ENCODE data around the gene BACE1. TPM values are rescaled to one million over a fixed set of nuclear protein-coding genes. Genes with fewer than 3 reads are reported as not detected.
"Not testable (repeated sequence)": the region's sequence is repeated elsewhere in the genome, so short reads cannot be mapped to it uniquely, and the experiment has no call there.

Gene BACE1
- polyA plus RNA-seq, 6 donors from 2014 or later, result 0.05 to 1.0 (median 0.07) TPM; not detected in 3

- Mint-ChIP-seq H3K27me3 (no peaks in the 10 kb centered on the region), H3K9me3 (peaks cover 0 to 2% (median 0%) of the 10 kb centered on the region in 7 donors), H3K27ac (peak overlapping the region in 2 of 6 donors; percentile 81 to 83), H3K4me1 (no peaks in the 10 kb centered on the region), H3K36me3 (peaks cover 43 to 48% of the 10 kb centered on the region in 2 donors), H3K4me3 (no peak overlapping the region)
- ATAC-seq (ENCODE audit: low read depth in 2 of 2) (no peak), DNase-seq (no peak)
These were observed 34.2 kb downstream of the BACE1 start for GRCh38 chr11:117281869-117282268.

- H3K27me3 Mint-ChIP-seq, result no peaks in the 10 kb centered on the region
- H3K9me3 Mint-ChIP-seq, result no peaks in the 10 kb centered on the region
- ATAC-seq (ENCODE audit: low read depth in 2 of 2) (no peak), DNase-seq (no peak)
- H3K4me1 Mint-ChIP-seq, result no peaks in the 10 kb centered on the region
- H3K36me3 Mint-ChIP-seq, result peaks cover 41 to 43% of the 10 kb centered on the region in 2 donors
- no peak overlapping the region for H3K27ac Mint-ChIP-seq
- H3K4me3 Mint-ChIP-seq, result no peak overlapping the region
These were observed 34.9 kb downstream of the BACE1 start for GRCh38 chr11:117281159-117281558.

DNA sequence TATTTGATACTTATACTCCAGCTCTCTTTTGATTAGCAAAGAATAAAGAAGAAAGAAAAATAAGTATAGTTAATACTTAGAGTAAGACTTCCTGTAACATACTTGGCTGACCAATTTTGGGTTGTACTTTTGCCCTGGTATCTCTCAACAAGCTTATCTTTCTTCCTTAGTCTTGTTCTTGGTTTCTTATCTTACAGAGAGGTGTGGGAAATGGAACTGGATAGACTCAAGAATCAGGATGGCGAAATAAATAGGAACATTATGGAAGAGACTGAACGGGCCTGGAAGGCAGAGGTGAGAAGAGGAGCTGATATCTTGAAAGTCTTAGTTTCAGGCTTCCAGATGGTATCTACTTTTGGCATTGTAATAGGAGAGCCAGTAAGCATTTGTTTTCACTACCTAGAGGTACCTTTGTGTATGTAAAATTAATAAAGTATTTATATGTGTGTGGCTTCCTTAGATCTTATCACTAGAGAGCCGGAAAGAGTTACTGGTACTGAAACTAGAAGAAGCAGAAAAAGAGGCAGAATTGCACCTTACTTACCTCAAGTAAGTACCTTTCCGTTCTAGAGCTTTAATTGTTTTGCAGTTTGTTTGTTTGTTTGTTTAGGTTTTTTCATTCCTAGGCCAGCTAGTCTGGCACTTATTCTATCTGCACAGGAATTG, 36.2 kb downstream of the BACE1 start:
- Mint-ChIP-seq H3K27me3 (no peaks in the 10 kb centered on the region), H3K27ac (peak overlapping the region in 2 of 6 donors; percentile 62 to 63), H3K4me1 (peaks cover 4 to 9% (median 7%) of the 10 kb centered on the region in 3 donors), H3K9me3 (no peaks in the 10 kb centered on the region), H3K4me3 (no peak overlapping the region), H3K36me3 (peaks cover 43 to 48% of the 10 kb centered on the region in 2 donors)
- DNase-seq (no peak), ATAC-seq (ENCODE audit: low read depth in 2 of 2) (no peak)

- DNase-seq, result no peak
- Mint-ChIP-seq H3K36me3 (peaks cover 39 to 43% of the 10 kb centered on the region in 2 donors), H3K4me3 (no peak overlapping the region), H3K27ac (peak overlapping the region in 1 of 6 donors; percentile 88), H3K9me3 (no peaks in the 10 kb centered on the region), H3K27me3 (no peaks in the 10 kb centered on the region), H3K4me1 (peaks cover 4 to 9% (median 7%) of the 10 kb centered on the region in 3 donors)
- ATAC-seq (ENCODE audit: low read depth in 2 of 2), result no peak
These were observed 37.7 kb downstream of the BACE1 start for GRCh38 chr11:117278347-117278746.

DNA sequence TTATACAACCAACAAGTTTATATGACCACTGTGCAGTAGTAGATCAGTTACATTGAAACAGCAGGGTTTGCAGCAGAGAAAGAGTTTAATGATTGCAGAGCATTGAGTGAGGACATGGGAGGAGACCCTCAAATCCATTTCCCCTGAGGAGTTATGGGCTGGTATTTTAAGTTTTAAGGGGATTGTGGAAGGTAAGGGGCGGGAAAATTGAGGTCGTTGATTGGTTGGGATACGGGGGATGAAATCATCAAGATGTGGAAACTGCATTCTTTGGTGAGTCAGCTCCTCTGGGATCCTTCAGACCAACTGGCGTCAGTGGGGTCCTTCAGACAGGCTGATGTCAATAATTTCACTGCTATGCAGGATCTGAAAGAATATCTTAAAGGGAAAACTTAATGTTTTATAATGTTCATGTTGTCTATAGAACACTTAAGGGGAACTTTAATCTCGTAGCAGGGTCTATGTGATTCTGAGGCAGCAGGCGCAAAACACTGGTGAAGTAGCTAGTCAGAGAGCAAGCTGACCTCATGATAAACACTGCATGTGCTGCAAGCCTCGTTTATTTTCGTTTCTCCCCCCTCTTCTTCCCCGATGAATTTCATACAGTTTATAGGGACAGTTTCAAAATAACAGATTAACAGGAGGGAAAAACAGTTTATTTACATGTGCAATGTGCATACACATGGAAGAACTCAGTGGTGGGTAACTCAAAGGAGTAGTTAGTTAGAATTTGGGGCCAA, 42.3 kb downstream of the BACE1 start:
- Mint-ChIP-seq H3K36me3 (peaks cover 19 to 29% of the 10 kb centered on the region in 2 donors), H3K4me3 (peak overlapping the region in 1 of 8 donors; percentile 16), H3K27ac (no peak overlapping the region), H3K4me1 (peaks cover 7 to 9% (median 9%) of the 10 kb centered on the region in 3 donors), H3K27me3 (no peaks in the 10 kb centered on the region), H3K9me3 (no peaks in the 10 kb centered on the region)
- ATAC-seq (ENCODE audit: low read depth in 2 of 2) (no peak), DNase-seq (no peak)

DNA sequence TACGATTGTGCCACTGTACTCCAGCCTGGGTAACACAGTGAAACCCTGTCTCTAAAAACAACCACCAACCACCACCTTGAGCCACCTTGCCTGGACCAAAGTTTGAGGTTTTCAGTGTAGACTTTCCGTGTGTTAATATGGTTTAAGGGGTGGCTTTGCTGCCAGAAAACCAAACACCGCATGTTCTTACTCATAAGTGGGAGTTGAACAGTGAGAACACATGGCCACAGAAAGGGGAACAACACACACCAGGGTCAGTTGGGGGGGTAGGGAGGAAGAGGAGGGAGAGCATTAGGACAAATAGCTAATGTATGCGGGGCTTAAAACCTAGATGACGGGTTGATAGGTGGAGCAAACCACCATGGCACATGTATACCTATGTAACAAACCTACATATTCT, 43.9 kb downstream of the BACE1 start:
- H3K9me3 Mint-ChIP-seq; H3K27me3 Mint-ChIP-seq; H3K4me1 Mint-ChIP-seq; H3K4me3 Mint-ChIP-seq; DNase-seq; H3K27ac Mint-ChIP-seq; ATAC-seq (ENCODE audit: low read depth in 2 of 2): not testable (repeated sequence)
- H3K36me3 Mint-ChIP-seq, result peaks cover 19 to 33% of the 10 kb centered on the region in 2 donors

DNA sequence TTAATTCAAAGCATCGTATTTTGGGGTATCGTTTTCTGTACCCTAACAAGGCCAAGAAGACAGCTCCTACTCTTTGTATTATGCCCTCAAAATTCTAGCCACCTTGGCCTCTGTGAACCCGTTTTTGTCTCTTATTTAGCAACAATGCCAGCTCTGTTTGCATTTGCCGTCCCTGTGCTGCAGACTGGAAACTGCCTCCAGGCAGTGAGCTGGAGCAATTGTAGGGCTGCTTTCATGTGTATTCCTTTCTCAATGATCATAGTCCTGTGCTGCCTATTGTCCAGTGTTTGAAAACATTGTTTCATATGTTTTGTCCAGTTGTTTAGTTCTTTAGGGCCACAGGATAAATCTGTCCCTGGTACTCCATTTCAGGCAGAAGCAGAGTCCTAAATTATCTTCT, 44.8 kb downstream of the BACE1 start:
- no peak for DNase-seq
- Mint-ChIP-seq H3K9me3 (no peaks in the 10 kb centered on the region), H3K36me3 (peaks cover 19 to 42% of the 10 kb centered on the region in 2 donors), H3K27ac (peak overlapping the region in 2 of 6 donors; percentile 80 to 85), H3K4me1 (peaks cover 7 to 9% (median 9%) of the 10 kb centered on the region in 3 donors), H3K27me3 (no peaks in the 10 kb centered on the region), H3K4me3 (no peak overlapping the region)
- no peak for ATAC-seq (ENCODE audit: low read depth in 2 of 2)

- Mint-ChIP-seq H3K36me3 (peaks cover 9 to 39% of the 10 kb centered on the region in 2 donors), H3K9me3 (no peaks in the 10 kb centered on the region), H3K27ac (no peak overlapping the region), H3K27me3 (no peaks in the 10 kb centered on the region), H3K4me3 (no peak overlapping the region), H3K4me1 (peaks cover 0 to 5% (median 0%) of the 10 kb centered on the region in 3 donors)
- ATAC-seq (ENCODE audit: low read depth in 2 of 2) (no peak), DNase-seq (no peak)
These were observed 46.2 kb downstream of the BACE1 start for GRCh38 chr11:117269856-117270255.

DNA sequence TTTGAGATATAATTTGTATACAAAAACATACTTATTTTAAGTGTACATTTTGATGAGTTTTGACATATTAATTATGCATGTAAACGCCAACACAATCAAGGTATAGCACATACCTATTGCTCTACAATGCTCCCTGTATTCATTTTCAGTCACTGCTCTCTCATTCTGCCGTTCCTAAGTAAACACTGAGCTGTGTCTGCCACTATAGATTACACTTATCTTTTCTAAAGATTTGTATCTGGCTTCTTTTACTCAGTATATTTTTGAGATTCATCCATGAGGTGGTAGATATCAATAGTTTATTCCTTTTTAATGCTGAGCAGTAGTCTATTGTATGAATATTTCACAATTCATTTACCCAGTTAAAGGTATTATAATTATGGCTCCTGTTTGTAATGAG, 50.3 kb downstream of the BACE1 start:
- H3K4me1 Mint-ChIP-seq, result no peaks in the 10 kb centered on the region
- peaks cover 0 to 32% of the 10 kb centered on the region in 2 donors for H3K36me3 Mint-ChIP-seq
- no peaks in the 10 kb centered on the region for H3K9me3 Mint-ChIP-seq
- no peak overlapping the region for H3K4me3 Mint-ChIP-seq
- ATAC-seq (ENCODE audit: low read depth in 2 of 2) (no peak), DNase-seq (no peak)
- no peak overlapping the region for H3K27ac Mint-ChIP-seq
- no peaks in the 10 kb centered on the region for H3K27me3 Mint-ChIP-seq

DNA sequence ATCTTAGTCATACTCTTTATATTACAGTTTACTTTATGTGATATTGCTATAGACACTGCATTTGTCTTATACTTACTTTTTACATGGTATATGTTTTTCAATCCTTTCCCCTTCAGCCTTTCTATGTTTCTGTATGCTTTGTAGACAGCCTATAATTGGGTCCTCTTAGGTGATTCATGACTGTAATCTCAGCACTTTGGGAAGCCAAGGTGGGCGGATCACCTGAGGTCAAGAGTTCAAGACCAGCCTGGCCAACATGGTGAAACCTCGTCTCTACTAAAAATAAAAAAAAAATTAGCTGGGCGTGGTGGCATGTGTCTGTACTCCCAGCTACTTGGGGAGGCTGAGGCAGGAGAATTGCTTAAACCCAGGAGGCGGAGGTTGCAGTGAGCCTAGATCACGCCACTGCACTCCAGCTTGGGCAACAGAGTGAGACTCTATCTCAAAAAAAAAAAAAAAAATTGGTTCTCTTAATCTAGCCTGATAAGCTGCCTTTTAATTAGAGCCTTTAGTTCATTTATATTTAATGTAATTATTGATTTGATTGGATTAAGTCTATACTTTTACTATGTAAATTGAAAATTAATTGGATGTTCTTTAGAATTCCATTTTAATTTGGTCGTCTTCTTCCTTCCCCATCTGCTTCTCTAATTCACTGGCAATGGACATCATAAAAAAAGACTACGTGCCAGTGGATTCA, 51.3 kb downstream of the BACE1 start:
- H3K4me3 Mint-ChIP-seq; H3K27ac Mint-ChIP-seq; ATAC-seq (ENCODE audit: low read depth in 2 of 2); H3K27me3 Mint-ChIP-seq; H3K4me1 Mint-ChIP-seq; DNase-seq; H3K9me3 Mint-ChIP-seq: not testable (repeated sequence)
- H3K36me3 Mint-ChIP-seq, result peaks cover 0 to 33% of the 10 kb centered on the region in 2 donors

GRCh38 chr11:117259417-117259816, 56.6 kb downstream of the BACE1 start:
- DNase-seq (no peak), ATAC-seq (ENCODE audit: low read depth in 2 of 2) (no peak)
- Mint-ChIP-seq H3K27me3 (no peaks in the 10 kb centered on the region), H3K4me1 (peaks cover 0 to 3% (median 0%) of the 10 kb centered on the region in 3 donors), H3K27ac (no peak overlapping the region), H3K4me3 (no peak overlapping the region), H3K36me3 (peaks cover 15 to 20% of the 10 kb centered on the region in 2 donors), H3K9me3 (no peaks in the 10 kb centered on the region)

DNA sequence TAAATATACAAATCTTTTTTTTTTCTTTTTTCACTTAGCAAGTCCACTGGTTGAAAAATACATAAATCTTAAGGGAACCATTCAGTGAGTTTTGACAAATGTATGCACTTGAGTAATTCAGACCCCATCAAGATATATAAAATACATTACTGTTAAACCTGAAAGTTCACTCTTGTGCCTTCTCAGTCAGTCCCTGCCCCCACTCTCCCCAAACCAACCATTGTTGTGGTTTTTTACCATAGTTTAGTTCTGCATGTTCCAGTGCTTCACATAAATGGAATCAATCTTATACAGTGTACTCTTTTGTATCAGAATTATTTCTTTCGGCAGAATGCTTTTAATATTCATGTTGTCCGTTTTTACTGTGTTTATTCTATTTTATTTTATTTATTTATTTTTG, 57.5 kb downstream of the BACE1 start:
- Mint-ChIP-seq H3K27ac (no peak overlapping the region), H3K36me3 (peaks cover 15 to 19% of the 10 kb centered on the region in 2 donors), H3K4me1 (peaks cover 0 to 3% (median 0%) of the 10 kb centered on the region in 3 donors), H3K9me3 (no peaks in the 10 kb centered on the region), H3K4me3 (no peak overlapping the region), H3K27me3 (no peaks in the 10 kb centered on the region)
- DNase-seq (no peak), ATAC-seq (ENCODE audit: low read depth in 2 of 2) (no peak)

GRCh38 chr11:117256573-117256972, 59.5 kb downstream of the BACE1 start:
- no peak for ATAC-seq (ENCODE audit: low read depth in 2 of 2)
- H3K4me1 Mint-ChIP-seq, result peaks cover 0 to 4% (median 0%) of the 10 kb centered on the region in 3 donors
- DNase-seq, result no peak
- H3K27me3 Mint-ChIP-seq, result no peaks in the 10 kb centered on the region
- no peak overlapping the region for H3K4me3 Mint-ChIP-seq
- H3K27ac Mint-ChIP-seq, result no peak overlapping the region
- H3K9me3 Mint-ChIP-seq, result no peaks in the 10 kb centered on the region
- H3K36me3 Mint-ChIP-seq, result peaks cover 19 to 21% of the 10 kb centered on the region in 2 donors

All from naive B cell (primary cell).